ENCODE measurements around the gene CCR6.

CCR6 gene

DNA sequence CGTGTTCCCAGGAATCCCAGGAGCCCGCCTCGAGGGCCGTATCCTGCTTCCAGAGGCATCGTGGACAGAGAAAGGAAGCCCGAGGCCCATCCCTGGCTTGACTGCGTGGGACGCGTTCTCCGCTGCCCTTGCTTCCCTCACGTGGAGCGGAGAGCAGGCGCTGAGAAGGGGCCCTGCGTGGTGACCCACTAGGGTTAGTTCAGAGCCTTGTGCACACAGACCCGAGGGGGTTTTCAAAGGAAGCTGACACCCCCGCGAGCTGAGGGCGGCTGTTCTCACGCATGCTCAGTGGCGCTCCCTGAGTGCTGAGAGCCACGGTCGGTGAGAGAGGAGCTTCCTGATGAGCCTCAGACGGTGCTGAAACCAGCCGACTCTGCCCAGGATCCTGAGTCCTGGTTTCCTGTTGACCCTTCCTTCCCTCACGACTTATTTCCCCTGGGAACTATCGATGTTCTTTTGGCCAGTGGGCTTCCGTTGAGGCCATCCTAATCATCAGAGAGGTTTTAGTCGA is 28.9 kb upstream of the CCR6 start:
- no peak for DNase-seq (ENCODE audit: low read depth, low spot score)
- POLR2A ChIA-PET: no interaction called here
- CTCF ChIA-PET: no interaction called here
- TF ChIP-seq, protein P1, sequence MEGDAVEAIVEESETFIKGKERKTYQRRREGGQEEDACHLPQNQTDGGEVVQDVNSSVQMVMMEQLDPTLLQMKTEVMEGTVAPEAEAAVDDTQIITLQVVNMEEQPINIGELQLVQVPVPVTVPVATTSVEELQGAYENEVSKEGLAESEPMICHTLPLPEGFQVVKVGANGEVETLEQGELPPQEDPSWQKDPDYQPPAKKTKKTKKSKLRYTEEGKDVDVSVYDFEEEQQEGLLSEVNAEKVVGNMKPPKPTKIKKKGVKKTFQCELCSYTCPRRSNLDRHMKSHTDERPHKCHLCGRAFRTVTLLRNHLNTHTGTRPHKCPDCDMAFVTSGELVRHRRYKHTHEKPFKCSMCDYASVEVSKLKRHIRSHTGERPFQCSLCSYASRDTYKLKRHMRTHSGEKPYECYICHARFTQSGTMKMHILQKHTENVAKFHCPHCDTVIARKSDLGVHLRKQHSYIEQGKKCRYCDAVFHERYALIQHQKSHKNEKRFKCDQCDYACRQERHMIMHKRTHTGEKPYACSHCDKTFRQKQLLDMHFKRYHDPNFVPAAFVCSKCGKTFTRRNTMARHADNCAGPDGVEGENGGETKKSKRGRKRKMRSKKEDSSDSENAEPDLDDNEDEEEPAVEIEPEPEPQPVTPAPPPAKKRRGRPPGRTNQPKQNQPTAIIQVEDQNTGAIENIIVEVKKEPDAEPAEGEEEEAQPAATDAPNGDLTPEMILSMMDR (IDR thresholded peaks at IDR 0.05; ENCODE audit: insufficient read depth, low read length, missing control alignments): no peak
- H3K4me3 ChIP-seq (ENCODE audit: low read depth, low read length): no peak overlapping the region

DNA sequence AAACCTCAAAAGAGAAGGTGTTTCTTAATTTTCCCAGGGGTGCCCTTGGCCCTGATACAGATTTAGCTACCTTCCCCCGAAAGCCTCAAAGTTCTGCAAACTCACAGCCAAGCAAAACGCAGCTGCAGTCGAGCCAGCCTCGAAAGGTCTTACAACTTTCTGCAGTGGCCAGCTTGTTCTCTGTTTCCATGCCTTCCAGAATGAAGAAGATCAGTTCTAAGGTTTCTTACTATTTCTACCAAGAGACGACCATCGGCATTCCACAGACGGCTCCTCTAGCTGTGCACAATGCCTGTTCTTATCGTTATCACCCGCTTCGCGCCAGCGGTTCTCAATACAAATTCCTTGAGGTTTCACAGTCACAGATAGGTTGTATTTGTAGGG is 28.5 kb upstream of the CCR6 start:
- H3K4me3 ChIP-seq (ENCODE audit: low read depth, low read length): no peak overlapping the region
- POLR2A ChIA-PET: no interaction called here
- no peak for DNase-seq (ENCODE audit: low read depth, low spot score)
- TF ChIP-seq, protein P1 (IDR thresholded peaks at IDR 0.05; ENCODE audit: insufficient read depth, low read length, missing control alignments): no peak
- CTCF ChIA-PET: no interaction called here

DNA sequence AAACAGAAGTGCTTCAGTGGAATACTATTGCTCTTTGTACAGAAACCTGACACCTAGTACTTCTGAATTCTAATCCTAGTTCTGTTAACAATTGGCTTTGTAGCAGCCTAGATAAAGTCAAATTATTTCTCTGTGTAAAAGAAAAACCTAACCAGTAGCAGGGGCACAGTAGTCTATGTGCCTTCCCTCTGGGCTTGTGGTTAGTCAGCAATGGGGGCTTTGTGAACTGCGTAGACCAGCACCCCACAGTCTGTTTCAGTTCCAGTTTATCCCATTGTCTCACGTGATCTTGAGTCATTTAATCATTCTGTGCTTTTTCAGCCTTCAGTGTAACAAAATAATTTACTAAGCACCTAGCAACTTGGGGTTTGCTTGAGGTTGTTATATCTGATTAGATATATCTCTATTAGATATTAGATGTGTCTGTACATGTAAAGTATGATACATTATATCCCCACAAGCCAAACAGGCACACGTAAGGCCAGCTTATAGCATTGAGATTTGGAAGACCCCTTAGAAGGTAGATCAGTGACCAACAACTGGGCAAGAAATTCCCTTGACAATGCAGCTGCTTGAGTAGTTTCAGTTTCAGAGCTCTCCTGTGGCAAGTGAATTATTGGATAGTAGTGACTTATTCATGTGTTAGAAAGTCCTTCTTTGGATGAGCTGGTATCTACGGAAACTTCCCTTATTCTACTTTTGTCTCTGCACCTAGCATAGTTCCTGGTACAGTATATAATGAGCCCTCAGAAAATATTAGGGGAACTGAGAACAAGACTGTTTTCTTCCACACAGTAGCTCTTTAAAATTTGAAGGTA is 27.9 kb upstream of the CCR6 start:
- H3K4me3 ChIP-seq (ENCODE audit: low read depth, low read length): no peak overlapping the region
- TF ChIP-seq, protein P1 (IDR thresholded peaks at IDR 0.05; ENCODE audit: insufficient read depth, low read length, missing control alignments): no peak
- no peak for DNase-seq (ENCODE audit: low read depth, low spot score)
- POLR2A ChIA-PET: no interaction called here
- CTCF ChIA-PET: no interaction called here

DNA sequence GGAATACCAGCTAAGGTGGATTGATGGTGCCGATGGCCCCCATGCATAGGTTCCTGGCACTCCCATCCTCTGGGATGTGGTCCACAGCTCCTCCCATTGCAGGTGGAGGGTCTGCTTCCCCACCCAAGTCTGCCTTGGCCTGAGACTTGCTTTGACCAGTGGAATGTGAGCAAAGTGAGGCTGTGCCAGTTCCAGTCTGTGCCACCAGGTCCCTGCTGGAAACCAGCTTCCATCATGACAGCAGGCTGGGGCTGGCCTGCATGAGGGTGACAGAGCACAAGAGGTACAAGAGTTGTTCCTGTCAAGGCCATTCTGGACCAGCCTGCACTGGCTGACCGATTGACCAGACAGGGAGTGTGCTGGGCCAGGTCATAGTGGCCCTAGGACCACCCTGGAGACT is 27.0 kb upstream of the CCR6 start:
- POLR2A ChIA-PET: no interaction called here
- TF ChIP-seq, protein P1 (IDR thresholded peaks at IDR 0.05; ENCODE audit: insufficient read depth, low read length, missing control alignments): no peak
- DNase-seq (ENCODE audit: low read depth, low spot score): no peak

DNA sequence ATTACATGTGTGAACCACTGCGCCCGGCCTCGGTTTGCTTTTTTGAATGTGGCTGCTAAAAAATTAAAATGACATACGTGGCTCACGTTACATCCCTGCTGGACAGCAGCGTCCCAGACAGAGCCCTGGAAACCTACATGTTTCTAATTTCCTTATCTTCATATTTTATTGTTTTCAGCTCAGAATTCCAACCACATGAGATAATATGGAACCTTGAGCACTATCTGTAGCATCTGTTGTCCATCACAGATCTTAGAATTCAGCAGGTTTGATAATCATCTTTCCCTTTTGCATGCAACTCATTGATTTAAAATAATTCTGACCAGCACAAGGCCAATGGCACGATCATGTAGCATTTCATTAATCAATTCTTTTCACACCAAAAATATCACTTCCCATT is 25.9 kb upstream of the CCR6 start:
- ChIA-PET POLR2A (no interaction called here), CTCF (no interaction called here)
- DNase-seq (ENCODE audit: low read depth, low spot score): no peak
- no peak overlapping the region for H3K4me3 ChIP-seq (ENCODE audit: low read depth, low read length)
- TF ChIP-seq, protein P1 (IDR thresholded peaks at IDR 0.05; ENCODE audit: insufficient read depth, low read length, missing control alignments): no peak

More for the DNA sequence above, 27.0 kb upstream of the CCR6 start:
- CTCF ChIA-PET: no interaction called here
- H3K4me3 ChIP-seq (ENCODE audit: low read depth, low read length): no peak overlapping the region

DNA sequence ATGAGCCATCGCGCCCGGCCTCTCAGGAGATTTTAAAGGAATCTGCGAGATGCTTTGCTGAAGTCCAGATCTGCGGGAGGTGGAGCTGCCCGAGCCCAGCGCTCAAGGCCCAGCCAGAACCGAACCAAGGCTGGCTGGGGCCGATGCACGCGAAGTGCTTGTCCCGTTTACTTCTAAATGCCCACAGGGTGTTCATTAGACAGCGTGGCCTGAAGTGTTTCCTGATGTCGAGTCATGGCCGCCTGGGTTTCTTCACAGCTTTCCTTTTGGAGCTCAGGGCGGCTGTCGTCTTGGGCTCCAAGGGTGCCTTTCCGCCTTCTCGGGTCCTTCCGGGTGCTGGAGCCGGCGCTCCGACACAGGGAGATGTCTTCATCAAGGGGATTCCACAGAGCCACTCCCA is 25.1 kb upstream of the CCR6 start:
- POLR2A ChIA-PET: no interaction called here
- CTCF ChIA-PET: no interaction called here
- no peak overlapping the region for H3K4me3 ChIP-seq (ENCODE audit: low read depth, low read length)
- no peak for DNase-seq (ENCODE audit: low read depth, low spot score)
- TF ChIP-seq, protein P1 (IDR thresholded peaks at IDR 0.05; ENCODE audit: insufficient read depth, low read length, missing control alignments): no peak
